Aorta (tissue), 5 donors: ENCODE measurements around the gene SGIP1. TPM values are rescaled to one million over a fixed set of nuclear protein-coding genes. Genes with fewer than 3 reads are reported as not detected.

Source experiments
- ATAC-seq: fragments of 200-7000 bp; cut with Tn5 transposase; one replicate; pipeline ENCODE4 v1.9.1; 2022; ENCODE audit warnings: moderate library complexity; ENCODE audit not compliant: low FRiP score
- DNase-seq, 2 donors: peaks; one replicate each; pipeline ENCODE4 v3.0.0-alpha.2; 2020
- H3K27ac ChIP-seq, 2 donors: one replicate each; pipeline ENCODE4 v1.5.1; 2013; ENCODE audit warnings: low read length in 2 of 2, mild to moderate bottlenecking in 2 of 2, moderate library complexity in 2 of 2, control low read depth in 1 of 2, inconsistent platforms in 1 of 2, low read depth in 1 of 2
- H3K27me3 ChIP-seq, 2 donors: one replicate each; pipeline ENCODE4 v1.6.1; 2013; ENCODE audit warnings: control low read depth in 1 of 2, low read length in 1 of 2, mild to moderate bottlenecking in 1 of 2, moderate library complexity in 1 of 2; ENCODE audit not compliant: insufficient read depth in 2 of 2, control insufficient read depth in 1 of 2
- H3K36me3 ChIP-seq, 2 donors: one replicate each; pipeline ENCODE4 v1.6.1; 2013; ENCODE audit warnings: control low read depth in 1 of 2, low read length in 1 of 2, mild to moderate bottlenecking in 1 of 2; ENCODE audit not compliant: insufficient read depth in 2 of 2, control insufficient read depth in 1 of 2
- H3K4me1 ChIP-seq, 2 donors: one replicate each; pipeline ENCODE4 v1.6.1; 2013; ENCODE audit warnings: low read length in 2 of 2, control low read depth in 1 of 2, mild to moderate bottlenecking in 1 of 2, moderate library complexity in 1 of 2; ENCODE audit not compliant: insufficient read depth in 2 of 2, control insufficient read depth in 1 of 2
- H3K4me3 ChIP-seq, 2 donors: one replicate each; pipeline ENCODE4 v1.5.1; 2013; ENCODE audit warnings: low read length in 2 of 2, control low read depth in 1 of 2, mild to moderate bottlenecking in 1 of 2
- H3K9me3 ChIP-seq: one replicate; pipeline ENCODE4 v1.6.1; 2013; ENCODE audit warnings: mild to moderate bottlenecking, low read length; ENCODE audit not compliant: control insufficient read depth
- WGBS, 2 donors: extraction: QIAGEN DNeasy Blood & Tissue Kit; methylation state at CpG; one replicate each; pipeline ENCODE4 v1.1.7; 2013; 5-methylcytosine and 5-hydroxymethylcytosine counted together
- intact Hi-C, 2 donors: fragments of 100-400 bp; cut with DNase I; formaldehyde crosslinking; loops; one replicate each; pipeline versions ENCODE4 v1.14.2 to v1.15.0; 2022
- polyA plus RNA-seq, 2 donors: library from polyadenylated mRNA; stranded (reverse); fragments of 200-250 nt; gene quantifications; one replicate each; pipeline ENCODE4 v1.2.3, GENCODE V29; 2013
- total RNA-seq, 2 donors: library from RNA; stranded (reverse); fragmentation: NEBNext Ultra II Directional; extraction: Animal tissue kit (Norgen Biotek cat#: 25700); gene quantifications; one replicate each; pipeline ENCODE4 v1.2.1, GENCODE V29; 2021
- donor health status: healthy with polysubstance abuse.
- donor health status: Bipolar disorder and iron deficiency.
- donor health status: DM: no; HTN: no; CAD: no.
- donor health status: DM: no; HTN: no; CAD: no.
- donor health status: DM: yes; HTN: yes; CAD: no.

SGIP1 gene
- total and polyA plus RNA-seq, 4 donors: 10.9 to 73.2 (median 58.3) TPM

- intact Hi-C loops: no loop called here
- ATAC-seq (no peak), DNase-seq (no peak)
- Histone ChIP-seq H3K27me3 (no peaks in the 10 kb centered on the region), H3K4me1 (no peaks in the 10 kb centered on the region), H3K4me3 (no peak overlapping the region), H3K27ac (no peak overlapping the region), H3K9me3 (no peaks in the 10 kb centered on the region), H3K36me3 (peaks cover 0 to 2% of the 10 kb centered on the region in 2 donors)
- 29% methylated on average over 1 of the region's 1 CpG for WGBS, 2 donors
Measured at GRCh38 chr1:66747501-66747900, 213.5 kb downstream of the SGIP1 start.

GRCh38 chr1:66750577-66750976 is 216.6 kb downstream of the SGIP1 start:
- ATAC-seq (no peak), DNase-seq (no peak)
- no peaks in the 10 kb centered on the region for H3K27me3 ChIP-seq
- H3K27ac ChIP-seq: no peak overlapping the region
- H3K4me3 ChIP-seq: no peak overlapping the region
- 54 to 63% methylated on average over 3 of the region's 3 CpGs for WGBS, 2 donors
- intact Hi-C loops: no loop called here
- H3K36me3 ChIP-seq: peaks cover 0 to 2% of the 10 kb centered on the region in 2 donors
- H3K4me1 ChIP-seq: no peaks in the 10 kb centered on the region
- no peaks in the 10 kb centered on the region for H3K9me3 ChIP-seq

- Histone ChIP-seq H3K27ac (no peak overlapping the region), H3K9me3 (no peaks in the 10 kb centered on the region), H3K36me3 (peaks cover 0 to under 1% of the 10 kb centered on the region in 2 donors), H3K4me1 (no peaks in the 10 kb centered on the region), H3K27me3 (no peaks in the 10 kb centered on the region), H3K4me3 (no peak overlapping the region)
- WGBS, 2 donors: 74 to 78% methylated on average over 4 of the region's 4 CpGs
- no peak for ATAC-seq
- DNase-seq: no peak
- intact Hi-C loops: no loop called here
Measured at GRCh38 chr1:66751160-66751559, 217.2 kb downstream of the SGIP1 start.

GRCh38 chr1:66752000-66752592 is 218.1 kb downstream of the SGIP1 start, which contains the start of gene DYNLT5:
Gene DYNLT5 (plus strand): TSS chr1:66752459. CDS start chr1:66754659, 2,200 bp downstream.
- no peaks in the 10 kb centered on the region for H3K36me3 ChIP-seq
- H3K9me3 ChIP-seq: no peaks in the 10 kb centered on the region
- intact Hi-C loops: no loop called here
- no peak within 1 kb of the TSS for H3K27ac ChIP-seq
- no peaks in the 10 kb centered on the region for H3K27me3 ChIP-seq
- H3K4me1 ChIP-seq: no peaks in the 10 kb centered on the region
- WGBS, 2 donors: 2 to 3% methylated on average over 35 of the region's 35 CpGs
- peak within 1 kb of the TSS in 1 of 2 donors; percentile 21 for H3K4me3 ChIP-seq
- ATAC-seq (peak; percentile 86), DNase-seq (peak; percentile 82 to 88)

- 42 to 46% methylated on average over 18 of the region's 18 CpGs for WGBS, 2 donors
- Histone ChIP-seq H3K4me1 (no peaks in the 10 kb centered on the region), H3K9me3 (no peaks in the 10 kb centered on the region), H3K27ac (no peak overlapping the region), H3K4me3 (peak overlapping the region in 1 of 2 donors; percentile 21), H3K27me3 (no peaks in the 10 kb centered on the region), H3K36me3 (no peaks in the 10 kb centered on the region)
- intact Hi-C loops: no loop called here
- DNase-seq: peak in 1 of 2 donors; percentile 48
- ATAC-seq: peak; percentile 25
Measured at GRCh38 chr1:66752671-66753371, 218.9 kb downstream of the SGIP1 start.

- ATAC-seq (no peak), DNase-seq (no peak)
- Histone ChIP-seq H3K4me3 (no peak overlapping the region), H3K36me3 (no peaks in the 10 kb centered on the region), H3K9me3 (no peaks in the 10 kb centered on the region), H3K4me1 (no peaks in the 10 kb centered on the region), H3K27ac (no peak overlapping the region), H3K27me3 (no peaks in the 10 kb centered on the region)
- WGBS, 2 donors: 84 to 89% methylated on average over 6 of the region's 6 CpGs
- intact Hi-C loops: no loop called here
Measured at GRCh38 chr1:66757722-66758240, 223.8 kb downstream of the SGIP1 start.

- ATAC-seq (no peak), DNase-seq (no peak)
- Histone ChIP-seq H3K36me3 (no peaks in the 10 kb centered on the region), H3K9me3 (no peaks in the 10 kb centered on the region), H3K27ac (no peak overlapping the region), H3K4me3 (no peak overlapping the region), H3K4me1 (no peaks in the 10 kb centered on the region), H3K27me3 (no peaks in the 10 kb centered on the region)
- intact Hi-C loops: no loop called here
- 81 to 86% methylated on average over 1 of the region's 1 CpG for WGBS, 2 donors
Measured at GRCh38 chr1:66758241-66758755, 224.3 kb downstream of the SGIP1 start.

GRCh38 chr1:66760506-66760905 is 226.6 kb downstream of the SGIP1 start:
- no peaks in the 10 kb centered on the region for H3K36me3 ChIP-seq
- ATAC-seq (no peak), DNase-seq (no peak)
- H3K27me3 ChIP-seq: no peaks in the 10 kb centered on the region
- no peaks in the 10 kb centered on the region for H3K4me1 ChIP-seq
- intact Hi-C loops: loop anchor here (10.0 kb wide), 2 partner anchors 234 to 394 kb away; no protein-coding TSS in a partner anchor
- H3K27ac ChIP-seq: no peak overlapping the region
- WGBS, 2 donors: 95 to 100% methylated on average over 1 of the region's 1 CpG
- H3K4me3 ChIP-seq: no peak overlapping the region
- H3K9me3 ChIP-seq: no peaks in the 10 kb centered on the region
